Body of pancreas (tissue), 4 donors: ENCODE measurements around the gene CCR7.

Experiments
- POLR2A ChIP-seq, 3 donors: fragments of 450-650 bp; IDR thresholded peaks; one replicate each; pipeline ENCODE4 v1.6.1; 2016; ENCODE audit warnings: antibody characterized with exemption in 3 of 3, mild to moderate bottlenecking in 2 of 3
- TF ChIP-seq, protein P1 (sequence below), 7 experiments: fragments of 450-650 bp in 4 of 7; fragments of 200-600 bp in 3 of 7; sonication (generic) in 3 of 7; IDR thresholded peaks; one replicate each; pipeline ENCODE4 v1.5.1; 2016 to 2019; ENCODE audit warnings: antibody characterized with exemption in 7 of 7

DNA sequence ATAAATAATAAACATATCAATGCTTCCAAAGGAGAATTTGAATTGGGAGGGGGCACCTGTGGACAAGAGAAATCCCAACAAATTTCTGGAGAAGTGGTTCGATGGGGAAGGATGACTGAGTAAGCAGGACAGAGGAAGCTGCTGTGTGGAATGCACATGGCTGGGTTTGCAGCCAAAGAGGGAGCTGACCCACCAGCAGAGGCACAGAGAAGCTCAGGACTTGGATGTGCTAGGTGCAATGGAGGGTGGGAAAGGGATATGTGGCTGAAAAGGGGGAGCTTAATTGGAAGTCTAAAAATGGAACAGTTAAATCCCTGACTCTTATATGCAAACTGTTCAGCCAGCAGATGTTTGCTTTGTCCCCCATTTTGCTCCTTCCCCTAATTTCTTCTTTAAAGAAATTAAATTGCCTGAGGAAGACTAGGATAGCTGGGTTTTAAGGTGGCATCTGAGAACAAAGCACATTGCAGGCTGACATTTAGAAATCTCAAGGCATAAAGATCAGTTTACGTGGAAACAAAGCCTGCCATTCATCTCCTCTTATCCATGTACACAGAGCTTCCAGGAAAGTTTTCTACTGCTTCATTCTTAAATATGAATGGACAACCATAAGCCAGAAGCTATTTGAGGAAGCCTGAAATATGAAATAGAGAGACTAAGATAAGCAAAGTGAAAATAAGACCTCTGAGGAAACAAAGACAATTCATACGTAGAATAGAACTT lies 40.9 kb downstream of the CCR7 start:
- TF ChIP-seq, protein P1, sequence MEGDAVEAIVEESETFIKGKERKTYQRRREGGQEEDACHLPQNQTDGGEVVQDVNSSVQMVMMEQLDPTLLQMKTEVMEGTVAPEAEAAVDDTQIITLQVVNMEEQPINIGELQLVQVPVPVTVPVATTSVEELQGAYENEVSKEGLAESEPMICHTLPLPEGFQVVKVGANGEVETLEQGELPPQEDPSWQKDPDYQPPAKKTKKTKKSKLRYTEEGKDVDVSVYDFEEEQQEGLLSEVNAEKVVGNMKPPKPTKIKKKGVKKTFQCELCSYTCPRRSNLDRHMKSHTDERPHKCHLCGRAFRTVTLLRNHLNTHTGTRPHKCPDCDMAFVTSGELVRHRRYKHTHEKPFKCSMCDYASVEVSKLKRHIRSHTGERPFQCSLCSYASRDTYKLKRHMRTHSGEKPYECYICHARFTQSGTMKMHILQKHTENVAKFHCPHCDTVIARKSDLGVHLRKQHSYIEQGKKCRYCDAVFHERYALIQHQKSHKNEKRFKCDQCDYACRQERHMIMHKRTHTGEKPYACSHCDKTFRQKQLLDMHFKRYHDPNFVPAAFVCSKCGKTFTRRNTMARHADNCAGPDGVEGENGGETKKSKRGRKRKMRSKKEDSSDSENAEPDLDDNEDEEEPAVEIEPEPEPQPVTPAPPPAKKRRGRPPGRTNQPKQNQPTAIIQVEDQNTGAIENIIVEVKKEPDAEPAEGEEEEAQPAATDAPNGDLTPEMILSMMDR (IDR thresholded peaks at IDR 0.05), result no peak
- TF ChIP-seq POLR2A (IDR thresholded peaks at IDR 0.05), result no peak
